ENCODE results near the gene KCNG3. TPM values are rescaled to one million over a fixed set of nuclear protein-coding genes. Genes with fewer than 3 reads are reported as not detected.

KCNG3 gene
- total RNA-seq, 4 donors from 2014 or later: 0.26 to 0.41 (median 0.40) TPM; not detected in 1

DNA sequence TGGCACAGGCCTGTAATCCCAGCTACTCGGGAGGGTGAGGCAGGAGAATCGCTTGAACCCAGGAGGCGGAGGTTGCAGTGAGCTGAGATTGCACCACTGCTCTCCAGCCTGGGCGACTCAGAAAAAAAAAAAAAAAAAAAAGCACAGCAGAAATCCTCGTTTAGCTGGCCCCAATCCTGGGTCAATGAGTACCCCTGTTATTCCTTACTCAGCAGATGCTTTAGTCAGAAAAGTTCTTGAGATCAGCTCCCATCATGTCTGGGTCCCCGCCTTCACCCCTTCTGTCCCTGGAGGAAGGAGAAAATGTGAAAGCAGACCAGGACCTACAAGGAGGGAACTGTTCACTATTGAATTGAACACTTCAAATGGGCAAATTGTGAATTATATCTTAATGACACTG lies 16.4 kb upstream of the KCNG3 start:
- Histone ChIP-seq H3K36me3 (no peaks in the 10 kb centered on the region), H3K4me3 (no peak overlapping the region), H3K9me3 (no peaks in the 10 kb centered on the region), H3K27me3 (no peaks in the 10 kb centered on the region), H3K4me1 (no peaks in the 10 kb centered on the region), H3K27ac (no peak overlapping the region)
- intact Hi-C loops (cut with DNase I; ENCODE audit: low total_unique reads): no loop called here
- no peak for DNase-seq
- TF ChIP-seq, protein P1, sequence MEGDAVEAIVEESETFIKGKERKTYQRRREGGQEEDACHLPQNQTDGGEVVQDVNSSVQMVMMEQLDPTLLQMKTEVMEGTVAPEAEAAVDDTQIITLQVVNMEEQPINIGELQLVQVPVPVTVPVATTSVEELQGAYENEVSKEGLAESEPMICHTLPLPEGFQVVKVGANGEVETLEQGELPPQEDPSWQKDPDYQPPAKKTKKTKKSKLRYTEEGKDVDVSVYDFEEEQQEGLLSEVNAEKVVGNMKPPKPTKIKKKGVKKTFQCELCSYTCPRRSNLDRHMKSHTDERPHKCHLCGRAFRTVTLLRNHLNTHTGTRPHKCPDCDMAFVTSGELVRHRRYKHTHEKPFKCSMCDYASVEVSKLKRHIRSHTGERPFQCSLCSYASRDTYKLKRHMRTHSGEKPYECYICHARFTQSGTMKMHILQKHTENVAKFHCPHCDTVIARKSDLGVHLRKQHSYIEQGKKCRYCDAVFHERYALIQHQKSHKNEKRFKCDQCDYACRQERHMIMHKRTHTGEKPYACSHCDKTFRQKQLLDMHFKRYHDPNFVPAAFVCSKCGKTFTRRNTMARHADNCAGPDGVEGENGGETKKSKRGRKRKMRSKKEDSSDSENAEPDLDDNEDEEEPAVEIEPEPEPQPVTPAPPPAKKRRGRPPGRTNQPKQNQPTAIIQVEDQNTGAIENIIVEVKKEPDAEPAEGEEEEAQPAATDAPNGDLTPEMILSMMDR (IDR thresholded peaks at IDR 0.05): no peak
- no peak for TF ChIP-seq POLR2A (IDR thresholded peaks at IDR 0.05)

DNA sequence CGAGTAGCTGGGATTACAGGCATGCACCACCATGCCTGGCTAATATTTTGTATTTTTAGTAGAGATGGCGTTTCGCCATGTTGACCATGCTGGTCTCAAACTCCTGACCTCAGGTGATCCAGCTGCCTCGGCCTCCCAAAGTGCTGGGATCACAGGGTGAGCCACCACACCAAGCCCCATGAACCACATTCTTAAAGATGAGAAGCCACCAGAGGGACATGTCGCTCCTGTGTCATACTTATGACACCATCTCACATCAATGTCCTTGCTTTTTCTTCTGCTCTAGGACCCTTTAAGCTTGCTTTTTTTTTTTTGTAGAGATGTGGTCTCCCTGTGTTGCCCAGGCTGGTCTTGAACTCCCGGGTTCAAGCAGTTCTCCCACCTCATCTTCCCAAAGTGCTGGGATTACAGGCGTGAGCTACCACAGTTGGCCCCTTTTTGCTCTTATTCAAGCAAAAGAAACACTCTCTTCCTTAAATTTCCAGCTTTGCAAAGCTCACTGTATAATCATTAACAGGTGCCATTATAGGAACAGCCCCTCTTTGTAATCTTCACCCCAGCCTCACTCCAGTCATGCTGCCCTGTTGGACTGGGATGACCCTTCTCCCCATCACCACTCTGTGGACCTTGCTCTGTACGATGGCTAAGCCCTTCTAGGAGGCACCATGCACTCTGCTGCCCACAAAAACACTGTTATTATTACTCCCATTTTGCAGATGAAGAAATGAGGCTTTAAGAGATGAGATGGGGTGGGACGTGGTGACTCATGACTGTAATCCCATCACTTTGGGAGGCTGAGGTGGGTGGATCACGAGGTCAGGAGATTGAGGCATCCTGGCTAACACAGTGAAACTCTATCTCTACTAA lies 10.8 kb upstream of the KCNG3 start:
- no peaks in the 10 kb centered on the region for H3K4me1 ChIP-seq
- no peaks in the 10 kb centered on the region for H3K27me3 ChIP-seq
- DNase-seq: no peak
- no peak overlapping the region for H3K27ac ChIP-seq
- H3K9me3 ChIP-seq: no peaks in the 10 kb centered on the region
- H3K4me3 ChIP-seq: no peak overlapping the region
- H3K36me3 ChIP-seq: no peaks in the 10 kb centered on the region
- intact Hi-C loops (cut with DNase I; ENCODE audit: low total_unique reads): no loop called here
- TF ChIP-seq POLR2A (IDR thresholded peaks at IDR 0.05): no peak
- TF ChIP-seq, protein P1 (IDR thresholded peaks at IDR 0.05): no peak

DNA sequence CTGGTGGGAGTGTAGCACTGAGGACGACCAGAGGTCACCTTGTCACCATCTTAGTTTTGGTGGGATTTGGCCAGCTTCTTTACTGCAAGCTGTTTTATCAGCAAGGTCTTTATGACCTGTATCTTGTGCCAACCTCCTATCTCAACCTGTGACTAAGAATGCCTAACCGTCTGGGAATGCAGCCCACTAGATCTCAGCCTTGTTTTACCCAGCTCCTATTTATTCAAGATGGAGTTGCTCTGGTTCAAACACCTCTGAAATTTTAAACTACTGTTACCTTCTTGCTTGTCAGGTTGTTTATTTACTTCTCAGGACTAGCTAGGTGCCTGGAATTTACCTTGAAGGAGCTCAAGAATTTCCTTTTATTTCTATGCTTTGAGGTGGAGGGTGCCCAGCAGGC lies 9.5 kb upstream of the KCNG3 start:
- Histone ChIP-seq H3K36me3 (no peaks in the 10 kb centered on the region), H3K27ac (no peak overlapping the region), H3K9me3 (no peaks in the 10 kb centered on the region), H3K4me1 (no peaks in the 10 kb centered on the region), H3K4me3 (no peak overlapping the region), H3K27me3 (no peaks in the 10 kb centered on the region)
- intact Hi-C loops (cut with DNase I; ENCODE audit: low total_unique reads): no loop called here
- no peak for TF ChIP-seq POLR2A (IDR thresholded peaks at IDR 0.05)
- TF ChIP-seq, protein P1 (IDR thresholded peaks at IDR 0.05): no peak
- no peak for DNase-seq

- Histone ChIP-seq H3K4me3 (no peak overlapping the region), H3K4me1 (peaks cover 0 to 2% of the 10 kb centered on the region in 2 donors), H3K27ac (no peak overlapping the region), H3K36me3 (no peaks in the 10 kb centered on the region), H3K9me3 (no peaks in the 10 kb centered on the region), H3K27me3 (peaks cover 0 to 2% of the 10 kb centered on the region in 2 donors)
- intact Hi-C loops (cut with DNase I; ENCODE audit: low total_unique reads): no loop called here
- no peak for TF ChIP-seq POLR2A (IDR thresholded peaks at IDR 0.05)
- TF ChIP-seq, protein P1 (IDR thresholded peaks at IDR 0.05): no peak
- no peak for DNase-seq
Measured at GRCh38 chr2:42498497-42498896, 4.7 kb upstream of the KCNG3 start.

GRCh38 chr2:42495611-42496010 lies 1.8 kb upstream of the KCNG3 start:
- Histone ChIP-seq H3K36me3 (no peaks in the 10 kb centered on the region), H3K4me1 (peaks cover 0 to 5% of the 10 kb centered on the region in 2 donors), H3K27me3 (peaks cover 0 to 11% of the 10 kb centered on the region in 2 donors), H3K4me3 (no peak overlapping the region), H3K9me3 (no peaks in the 10 kb centered on the region), H3K27ac (no peak overlapping the region)
- no peak for DNase-seq
- TF ChIP-seq, protein P1 (IDR thresholded peaks at IDR 0.05): no peak
- TF ChIP-seq POLR2A (IDR thresholded peaks at IDR 0.05): no peak
- intact Hi-C loops (cut with DNase I; ENCODE audit: low total_unique reads): no loop called here
